T-helper 1 cell treated with Interleukin-12 subunit alpha and Interleukin-12 subunit beta and Interleukin-4 antibody, amounts not matched to agents 30 ng/mL and 1 ng/mL, for 36 hours (primary cell): ENCODE measurements around the gene ACOT11. TPM values are rescaled to one million over a fixed set of nuclear protein-coding genes. Genes with fewer than 3 reads are reported as not detected.
"Not testable (repeated sequence)": the region's sequence is repeated elsewhere in the genome, so short reads cannot be mapped to it uniquely, and the experiment has no call there.

ENCODE experiments used
- intact Hi-C: fragments of 100-400 bp; cut with micrococcal nuclease; formaldehyde crosslinking; loops from one replicate; pipeline ENCODE4 v1.15.1; 2024
- total RNA-seq: library from RNA; stranded (reverse); gene quantifications from 2 replicates; pipeline ENCODE4 v1.2.3, GENCODE V29; 2022

ACOT11 gene
- total RNA-seq, 1 donor from 2014 or later = 1.8 TPM

DNA sequence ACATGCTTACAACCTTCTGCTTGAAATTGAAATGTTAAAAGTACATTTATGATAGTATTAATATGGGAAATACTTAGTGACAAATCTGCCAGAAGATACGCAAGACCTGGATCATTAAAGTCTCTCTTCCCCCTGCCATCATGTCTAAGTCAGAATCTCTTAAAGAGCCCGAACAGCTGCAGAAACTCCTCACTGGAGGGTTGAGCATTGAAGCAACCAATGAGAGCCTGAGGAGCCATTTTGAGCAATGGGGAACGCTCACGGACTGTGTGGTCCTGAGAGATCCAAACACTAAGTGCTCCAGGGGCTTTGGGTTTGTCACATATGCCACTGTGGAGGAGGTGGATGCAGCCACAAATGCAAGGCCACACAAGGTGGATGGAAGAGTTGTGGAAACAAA is 11.4 kb upstream of the ACOT11 start:
- intact Hi-C loops = not testable (repeated sequence)

DNA sequence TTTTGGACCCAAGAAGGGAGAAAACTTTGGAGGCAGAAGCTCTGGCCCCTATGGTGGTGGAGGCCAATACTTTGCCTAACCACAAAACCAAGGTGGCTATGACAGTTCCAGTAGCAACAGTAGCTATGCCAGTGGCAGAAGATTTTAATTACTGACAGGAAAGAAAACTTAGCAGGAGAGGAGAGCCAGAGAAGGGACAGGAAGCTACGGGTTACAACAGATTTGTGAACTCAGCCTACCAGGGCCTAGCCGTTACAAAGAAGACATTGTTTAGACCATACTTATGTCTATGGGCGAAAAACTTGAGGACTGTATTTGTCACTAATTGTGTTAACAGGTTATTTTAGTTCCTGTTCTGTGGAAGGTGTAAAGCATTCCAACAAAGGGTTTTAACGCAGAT is 10.4 kb upstream of the ACOT11 start:
- intact Hi-C loops = no loop called here

DNA sequence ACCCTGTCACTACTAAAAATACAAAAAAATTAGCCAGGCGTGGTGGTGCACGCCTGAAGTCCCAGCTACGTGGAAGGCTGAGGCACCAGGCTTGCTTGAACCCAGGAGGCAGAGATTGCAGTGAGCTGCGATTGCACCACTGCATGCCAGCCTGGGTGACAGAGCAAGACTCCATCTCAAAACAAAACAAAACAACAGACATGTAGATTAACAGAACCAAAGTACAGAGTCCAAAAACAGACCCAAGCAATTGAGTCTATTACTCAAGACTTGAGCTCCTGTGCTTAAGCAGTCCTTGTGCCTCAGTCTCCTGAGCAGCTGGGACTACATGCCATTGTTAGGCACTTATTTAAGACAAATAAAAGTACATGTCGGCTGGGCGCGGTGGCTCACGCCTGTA is 9.5 kb upstream of the ACOT11 start:
- intact Hi-C loops = no loop called here

DNA sequence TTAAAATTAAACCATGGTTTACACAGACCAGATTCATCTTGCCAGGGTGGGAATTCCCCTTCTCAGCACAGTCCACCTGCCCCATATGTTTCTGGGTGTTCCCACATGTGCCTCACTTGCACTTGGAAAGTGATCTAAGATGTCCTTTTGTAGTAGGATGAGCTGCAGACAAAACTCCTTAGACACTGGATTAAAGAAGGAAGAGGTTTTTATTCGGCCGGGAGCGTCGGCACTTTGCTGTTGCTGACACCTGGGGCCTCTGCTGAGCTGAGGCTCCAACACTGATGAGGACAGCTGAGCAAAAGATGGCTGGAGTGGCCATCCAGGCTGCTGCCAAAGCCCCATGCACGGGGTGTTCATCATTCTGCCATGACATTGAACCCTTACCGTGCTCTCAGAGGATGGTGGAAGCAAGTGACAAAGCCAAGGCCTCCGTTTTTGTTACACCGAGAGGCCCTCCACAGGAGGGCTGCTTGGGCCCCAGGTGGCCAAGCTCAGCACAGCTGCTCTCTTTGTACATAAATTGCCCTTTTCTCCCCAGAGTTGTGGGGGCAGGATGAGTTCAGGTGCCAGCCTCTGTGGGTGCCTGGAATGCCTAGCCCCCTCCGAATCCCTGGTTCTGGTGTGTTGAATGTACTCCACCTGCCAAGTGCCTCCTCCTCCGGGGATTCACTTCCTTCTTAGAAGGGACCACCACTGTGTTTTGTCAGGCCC is 7.3 kb upstream of the ACOT11 start:
- intact Hi-C loops = loop anchor here (5.0 kb wide), 3 partner anchors 43 to 488 kb away; partner anchors contain the start of genes TCEANC2, TMEM59 and TTC22

DNA sequence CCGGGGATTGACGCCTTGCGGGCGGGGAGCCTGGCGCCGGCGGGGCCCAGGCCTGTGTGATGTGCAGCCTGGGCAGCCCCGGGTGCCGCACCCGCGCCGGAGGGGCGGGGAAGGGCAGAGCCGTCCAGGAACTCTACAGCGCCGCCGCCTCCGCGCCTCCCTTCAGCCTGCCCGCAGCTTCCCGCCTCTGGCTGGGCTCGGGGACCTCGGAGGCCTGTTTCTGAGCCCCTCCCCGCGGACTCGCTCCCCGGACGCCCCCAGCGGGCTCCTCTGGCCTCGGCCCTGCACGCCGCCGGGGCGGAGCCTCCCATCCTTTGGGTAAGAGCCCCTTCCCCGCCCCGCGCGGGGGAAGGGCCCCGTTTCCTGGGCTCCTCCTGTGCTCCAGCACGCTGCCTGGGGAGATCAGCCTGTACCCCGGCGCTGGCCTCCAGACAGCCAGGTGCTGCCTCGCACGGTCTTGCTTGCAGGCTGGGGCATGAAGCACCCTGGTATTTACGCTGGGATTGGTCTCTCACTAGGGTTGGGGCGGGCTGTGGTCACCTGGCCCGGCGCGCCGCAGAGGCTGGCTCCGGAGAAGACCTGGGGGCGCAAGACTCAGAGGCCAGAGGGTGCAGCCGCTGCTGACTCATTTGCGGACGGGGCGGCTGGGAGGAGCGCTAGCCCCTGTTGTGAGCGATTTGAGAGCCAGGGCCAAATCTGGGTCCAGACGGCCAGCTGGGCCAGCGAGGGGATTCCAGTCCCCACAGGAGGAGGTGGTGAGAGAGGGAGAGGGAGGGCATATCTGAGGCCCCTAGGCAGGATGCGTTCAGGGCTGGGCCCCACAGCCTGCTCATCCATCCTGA is 5.7 kb upstream of the ACOT11 start:
- intact Hi-C loops = loop anchor here (1.0 to 5.0 kb wide), 4 partner anchors 45 to 490 kb away; partner anchors contain the start of genes TCEANC2, TMEM59 and TTC22

DNA sequence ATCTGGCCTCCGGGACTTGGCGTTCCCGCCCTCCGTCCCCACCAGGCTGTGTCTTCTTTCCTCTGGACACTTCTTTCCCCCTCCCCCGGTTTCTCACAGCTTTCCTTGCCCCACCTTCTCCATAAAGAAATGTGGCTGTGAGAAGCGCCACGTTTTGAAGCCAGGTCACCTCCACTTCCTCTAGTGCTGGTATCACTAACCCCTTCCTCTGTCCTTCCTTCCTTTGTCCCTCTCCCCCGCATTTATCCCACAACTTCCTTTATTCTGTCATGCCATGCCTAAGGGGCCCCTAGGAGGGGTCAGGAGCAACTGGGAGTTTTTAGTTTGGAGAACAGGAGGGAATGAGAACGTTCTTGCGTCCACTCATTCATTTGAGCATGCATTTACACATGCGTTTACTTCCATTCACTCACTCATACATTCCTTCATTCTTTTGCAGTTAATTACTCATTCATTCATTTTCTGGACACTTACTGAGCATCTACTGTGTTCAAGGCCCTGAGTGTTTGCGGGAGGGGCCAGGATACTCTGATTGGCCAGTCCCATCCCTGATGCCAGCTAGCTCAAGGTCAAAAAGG is 5.0 kb upstream of the ACOT11 start:
- intact Hi-C loops = loop anchor here (1.0 to 5.0 kb wide), 4 partner anchors 46 to 491 kb away; partner anchors contain the start of genes TCEANC2, TMEM59 and TTC22

DNA sequence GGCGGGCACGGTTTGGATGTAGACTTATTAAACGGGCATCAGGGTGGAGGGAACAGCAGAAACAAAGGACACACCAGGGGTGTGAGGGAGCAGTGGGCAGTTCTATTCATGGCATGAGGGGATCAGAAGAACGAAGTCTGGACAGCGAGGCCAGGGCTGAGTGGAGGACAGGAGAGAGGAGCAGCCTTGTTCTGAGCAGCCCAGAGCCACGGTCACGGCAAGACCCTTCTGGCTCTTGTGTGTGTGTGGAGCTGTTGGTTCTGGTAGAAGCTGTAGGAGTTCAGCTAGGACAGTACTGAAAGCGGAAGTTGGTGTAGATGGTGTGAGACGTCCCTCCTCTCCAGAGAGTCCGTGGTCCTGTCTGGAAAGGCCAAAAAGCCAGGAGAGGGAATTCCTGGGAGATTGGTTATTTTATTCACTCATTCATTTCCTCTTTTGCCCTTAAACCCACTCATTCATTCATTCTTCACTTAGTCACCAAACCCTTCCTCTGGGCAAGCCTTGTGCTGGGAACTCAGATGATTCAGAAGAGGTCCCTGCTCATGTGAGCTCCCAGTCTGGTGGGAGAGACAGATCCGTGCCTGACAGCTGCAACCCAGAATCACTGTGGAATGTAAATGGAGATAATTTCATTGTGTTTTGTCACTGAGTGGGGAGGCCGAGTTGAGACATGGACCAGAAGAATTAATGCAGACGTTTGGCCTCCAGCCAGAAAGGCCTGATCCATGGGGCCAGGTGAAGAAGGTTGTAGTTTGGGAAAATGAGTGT is 4.1 kb upstream of the ACOT11 start:
- intact Hi-C loops = loop anchor here (5.0 kb wide), 3 partner anchors 47 to 492 kb away; partner anchors contain the start of genes TCEANC2, TMEM59 and TTC22

DNA sequence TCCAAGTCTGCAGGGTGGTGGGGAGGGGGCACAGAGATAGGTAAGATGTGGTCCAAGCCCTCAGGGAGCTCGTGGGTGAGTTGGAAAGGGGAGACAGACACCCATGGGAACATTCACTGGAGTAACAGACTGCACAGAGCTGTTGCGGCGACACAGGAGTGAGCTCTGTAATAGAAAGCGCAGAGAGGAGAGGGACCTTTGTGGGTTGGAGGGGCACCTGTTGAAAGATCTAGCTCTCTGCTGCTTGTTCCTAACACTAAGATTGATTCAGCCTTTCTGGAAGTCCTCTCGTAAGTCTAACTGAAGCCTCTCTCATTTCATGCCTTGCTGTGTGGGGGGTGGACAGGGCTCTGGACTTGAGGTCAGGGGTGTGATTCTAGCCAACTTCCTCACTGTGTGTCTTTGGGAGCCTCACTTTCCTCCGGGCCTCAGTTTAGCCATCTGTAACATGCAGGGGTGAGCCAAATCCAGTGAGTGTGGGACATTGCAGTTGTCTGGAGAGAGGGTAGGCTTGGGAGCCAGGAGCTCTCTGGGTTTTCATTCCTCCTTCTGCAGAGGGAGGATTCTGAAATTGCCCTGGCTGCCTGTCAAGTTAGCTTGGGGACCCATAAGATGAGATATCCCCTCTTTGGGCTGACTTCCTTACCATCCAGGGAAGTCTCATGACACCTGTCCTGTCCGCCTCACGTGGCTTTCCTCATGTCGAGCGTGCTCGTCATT is 2.0 kb upstream of the ACOT11 start:
- intact Hi-C loops = no loop called here

DNA sequence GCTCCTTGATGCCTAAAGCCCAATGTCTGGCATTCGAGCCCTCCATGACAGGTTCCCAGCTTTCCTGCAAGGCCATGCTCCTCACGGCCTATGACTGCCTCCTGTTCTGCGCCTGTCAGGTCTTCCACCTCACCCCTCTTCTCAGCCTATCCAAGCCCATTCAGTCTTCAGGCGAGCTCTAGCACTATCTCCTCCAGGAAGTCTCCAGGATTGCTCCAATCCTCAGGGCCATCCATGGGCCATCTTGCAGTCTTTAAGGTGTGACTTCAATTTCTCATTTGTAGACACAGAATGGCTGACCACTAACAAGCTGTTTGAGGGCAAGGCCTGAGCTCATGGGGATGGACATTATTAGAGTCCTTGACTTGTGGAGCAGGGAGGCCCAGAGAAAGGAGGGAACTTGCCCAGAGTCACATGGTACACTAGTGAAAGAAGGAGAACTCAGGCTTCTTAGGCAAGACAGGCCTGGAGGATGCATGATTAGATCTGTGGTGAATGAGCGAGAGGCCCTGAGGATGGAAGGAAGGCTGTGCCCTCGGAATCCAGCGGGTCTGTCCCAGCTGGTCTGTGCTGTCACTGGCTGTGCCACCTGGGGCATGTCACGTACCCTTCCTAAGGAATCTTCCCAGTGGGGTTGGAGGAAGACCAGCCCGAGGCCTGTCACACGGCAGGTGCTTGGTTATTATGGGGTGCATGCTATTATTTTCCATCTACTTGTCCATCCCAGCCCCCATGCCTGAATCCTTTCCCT is 1.2 kb upstream of the ACOT11 start:
- intact Hi-C loops = no loop called here

DNA sequence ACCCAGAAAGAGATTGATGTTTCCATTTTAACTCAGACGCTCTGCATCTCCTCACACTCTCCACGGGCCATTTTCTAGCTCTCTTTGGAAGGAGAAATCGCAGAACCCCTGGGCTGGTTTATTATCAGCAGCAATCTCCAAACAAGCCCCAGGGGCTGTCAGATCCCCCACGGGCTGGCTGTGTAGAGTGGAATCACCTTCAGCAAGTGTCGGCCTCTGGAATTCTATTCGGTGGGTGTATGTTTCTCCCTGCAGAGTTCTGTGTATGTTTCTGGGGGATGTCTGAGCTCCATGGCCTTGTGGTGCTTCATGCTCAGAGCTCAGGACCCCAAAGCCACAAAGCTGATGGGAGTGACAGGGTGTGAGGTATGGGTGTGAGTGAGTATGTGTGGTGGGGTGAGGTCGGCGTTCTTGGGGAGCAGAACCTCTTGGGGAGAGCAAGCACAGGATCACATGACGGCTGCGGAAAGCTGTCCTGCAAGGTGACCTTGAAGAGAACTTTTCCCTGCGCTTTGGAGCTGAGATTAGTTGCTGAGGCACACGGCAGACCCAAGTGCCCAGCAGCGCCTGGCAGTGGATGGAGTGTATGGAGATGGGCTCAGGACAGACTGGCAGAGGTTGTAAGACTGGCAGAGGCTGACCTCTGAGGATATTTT is 489 bp downstream of the ACOT11 start:
- intact Hi-C loops = no loop called here

DNA sequence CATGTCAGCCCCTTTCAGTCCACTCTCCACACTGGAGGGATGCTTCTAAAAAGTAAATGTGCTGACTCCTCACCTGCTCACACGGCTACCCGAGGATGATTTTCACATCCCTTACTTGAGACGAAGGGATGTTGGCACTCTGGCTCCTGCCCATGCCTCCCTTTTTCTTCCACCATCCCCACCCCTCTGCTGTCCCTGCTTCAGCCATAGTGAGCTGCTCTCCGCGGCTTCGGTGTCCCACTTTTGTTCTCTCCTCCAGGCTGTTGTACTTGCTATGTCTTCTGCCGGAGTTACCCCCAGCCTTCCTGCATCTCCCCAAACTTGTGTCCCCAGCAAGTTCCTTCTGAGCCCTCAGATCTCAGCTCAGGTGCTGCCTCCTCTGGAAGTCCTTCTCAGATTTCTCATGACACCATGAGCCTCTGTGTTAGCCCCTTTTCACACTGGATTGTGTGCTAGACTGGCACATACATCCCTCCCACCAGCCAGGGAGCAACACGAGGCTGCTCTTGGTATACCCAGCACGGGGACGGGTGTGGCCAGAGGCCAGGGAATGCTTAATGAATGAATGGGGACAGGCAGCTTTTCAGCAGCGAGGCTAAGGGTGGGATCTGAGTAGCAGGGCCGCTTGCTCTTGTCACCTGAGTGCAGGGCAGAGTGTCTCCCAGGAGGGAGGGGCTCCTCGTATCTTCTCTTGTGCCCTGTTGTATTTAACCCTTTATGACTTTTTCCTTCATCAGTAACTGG is 1.3 kb downstream of the ACOT11 start:
- intact Hi-C loops = no loop called here

DNA sequence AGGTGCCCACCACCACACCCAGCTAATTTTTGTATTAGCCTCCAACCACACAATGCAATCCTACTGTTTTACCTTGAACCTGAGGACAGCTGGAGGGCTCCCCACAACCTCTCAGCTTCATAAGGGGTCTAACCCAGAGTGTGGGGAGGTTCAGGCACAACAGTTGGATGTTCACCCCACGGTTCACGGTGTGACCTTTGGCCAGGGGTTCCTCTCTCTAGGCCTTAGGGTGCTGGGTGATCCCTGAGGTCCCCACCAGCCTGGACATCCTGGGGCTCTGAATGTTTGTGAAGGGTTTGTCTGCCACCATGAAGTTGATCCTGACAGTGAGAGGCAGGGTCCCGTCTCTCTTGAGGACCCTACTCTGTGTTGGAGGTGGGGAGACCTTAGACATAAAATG is 3.9 kb downstream of the ACOT11 start:
- intact Hi-C loops = no loop called here

DNA sequence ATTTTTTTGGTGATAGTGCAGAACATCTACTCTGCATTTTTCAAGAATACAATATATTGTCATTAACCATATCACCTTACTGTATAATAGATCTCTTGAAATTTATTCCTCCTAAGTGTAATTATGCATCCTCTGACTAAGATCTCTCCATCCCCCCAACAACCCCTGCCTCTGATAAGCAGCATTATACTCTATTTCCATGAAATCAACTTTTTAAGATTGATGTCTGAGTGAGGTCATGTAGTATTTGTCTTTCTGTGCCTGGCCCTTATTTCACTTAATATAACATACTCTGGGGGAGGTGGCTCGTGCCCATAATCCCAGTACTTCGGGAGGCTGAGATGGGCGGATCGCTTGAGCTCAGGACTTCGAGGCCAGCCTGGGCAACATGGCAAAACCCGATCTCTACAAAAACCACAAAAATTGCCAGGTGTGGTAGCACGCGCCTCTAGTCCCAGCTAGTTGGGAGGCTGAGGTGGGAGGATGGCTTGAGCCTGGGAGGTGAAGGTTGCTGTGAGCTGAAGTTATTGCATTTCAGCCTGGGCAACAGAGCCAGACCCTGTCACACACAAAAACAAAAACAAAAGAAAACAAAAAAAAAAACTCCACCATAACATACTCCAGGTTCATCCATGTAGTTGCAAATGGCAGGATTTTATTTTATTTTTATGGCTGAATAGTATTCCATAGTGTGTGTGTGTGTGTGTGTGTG is 5.7 kb downstream of the ACOT11 start:
- intact Hi-C loops = no loop called here

DNA sequence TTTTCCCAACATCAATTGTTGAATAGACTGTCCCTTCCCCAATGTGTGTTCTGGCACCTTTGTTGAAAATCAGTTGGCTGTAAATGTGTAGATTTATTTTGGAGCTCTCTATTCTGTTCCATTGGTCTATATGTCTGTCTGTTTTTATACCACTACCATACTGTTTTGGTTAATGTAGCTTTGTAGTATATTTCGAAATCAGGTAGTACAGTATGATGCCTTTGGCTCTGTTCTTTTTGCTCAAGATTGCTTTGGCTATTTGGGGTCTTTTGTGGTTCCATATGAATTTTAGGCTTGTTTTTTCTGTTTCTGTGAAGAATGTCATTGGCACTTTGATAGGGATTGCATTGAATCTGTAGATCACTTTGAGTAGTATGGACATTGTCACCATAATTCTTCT is 8.1 kb downstream of the ACOT11 start:
- intact Hi-C loops = no loop called here

DNA sequence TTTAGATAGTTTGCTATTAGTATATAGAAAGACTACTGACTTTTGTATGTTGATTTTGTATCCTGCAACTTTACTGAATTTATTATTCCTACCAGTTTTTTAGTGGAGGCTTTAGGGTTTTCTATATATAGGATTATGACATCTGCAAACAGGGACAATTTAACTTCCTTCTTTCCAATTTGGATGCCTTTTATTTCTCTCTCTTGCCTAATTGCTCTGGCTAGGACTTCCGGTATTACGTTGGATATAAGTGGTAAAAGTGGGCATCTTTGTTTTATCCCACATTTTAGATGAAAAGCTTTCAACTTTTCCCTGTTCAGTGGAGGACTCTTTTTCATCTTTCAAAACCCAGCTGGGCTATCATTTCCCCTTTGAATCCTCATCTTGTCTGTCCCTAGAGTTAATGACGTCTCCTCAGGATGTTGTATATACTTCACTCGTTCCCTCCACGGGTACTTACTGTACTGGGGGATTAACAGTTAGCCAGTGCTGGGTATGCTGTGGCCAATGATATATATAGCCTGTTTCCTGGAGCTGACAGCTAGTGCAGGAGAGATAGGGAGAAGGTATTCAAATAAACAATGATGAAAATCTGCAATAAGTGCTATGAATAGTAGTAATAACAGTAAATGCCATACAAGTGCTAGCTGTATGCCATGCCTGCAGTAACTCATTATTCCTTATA is 9.8 kb downstream of the ACOT11 start:
- intact Hi-C loops = no loop called here

DNA sequence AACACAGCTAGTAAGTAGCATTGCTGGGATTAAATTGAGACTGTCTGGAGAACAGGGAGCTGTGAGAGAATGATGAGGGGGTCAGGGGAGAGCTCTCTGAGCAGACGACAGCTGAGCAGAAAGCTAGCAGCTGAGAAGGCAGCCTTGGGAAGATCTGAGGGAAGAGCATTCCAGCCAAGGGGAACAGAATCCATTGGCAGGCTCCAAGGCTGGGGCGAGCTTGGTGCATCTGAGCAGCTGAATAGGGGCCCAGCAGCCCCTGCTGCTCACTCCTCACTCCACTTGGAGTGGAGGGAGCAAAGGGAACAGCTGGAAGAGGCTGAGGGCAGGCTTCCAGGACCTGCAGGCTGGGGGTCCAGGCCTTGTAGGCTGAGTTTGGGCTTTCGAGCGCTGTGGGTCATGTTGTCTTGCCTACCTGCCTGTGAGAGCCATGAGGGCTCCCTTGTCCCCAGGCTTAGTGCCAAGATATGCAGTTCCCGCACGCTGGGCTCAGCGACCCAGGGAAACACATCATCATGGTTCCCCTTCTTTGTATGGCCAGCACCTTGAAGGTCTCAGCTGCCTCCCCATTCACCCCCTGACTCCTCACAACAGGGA is 10.5 kb downstream of the ACOT11 start:
- intact Hi-C loops = no loop called here

DNA sequence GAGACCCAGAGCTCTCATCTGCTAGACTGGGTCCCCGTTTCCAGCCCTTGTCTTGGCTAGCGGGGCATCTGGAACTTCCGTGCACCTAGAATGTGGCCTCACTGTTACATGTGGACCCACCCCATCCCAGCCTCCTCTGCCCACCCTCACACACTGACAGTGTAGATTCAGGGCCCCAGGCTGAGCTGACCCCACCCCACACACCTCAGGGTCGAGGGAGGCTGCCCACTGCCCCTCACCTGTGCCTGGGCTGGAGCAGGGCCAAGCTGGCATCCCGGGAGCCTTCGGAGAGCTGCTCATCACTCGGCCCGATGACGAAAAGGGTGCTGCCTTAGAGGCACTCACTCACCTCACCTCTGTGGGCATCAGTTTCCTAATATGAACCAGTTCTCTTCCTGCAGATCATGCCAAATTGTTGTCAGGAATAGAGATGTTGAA is 11.1 kb downstream of the ACOT11 start:
- intact Hi-C loops = no loop called here
